ENCODE measurements around the gene WSCD1.

The WSCD1 gene

DNA sequence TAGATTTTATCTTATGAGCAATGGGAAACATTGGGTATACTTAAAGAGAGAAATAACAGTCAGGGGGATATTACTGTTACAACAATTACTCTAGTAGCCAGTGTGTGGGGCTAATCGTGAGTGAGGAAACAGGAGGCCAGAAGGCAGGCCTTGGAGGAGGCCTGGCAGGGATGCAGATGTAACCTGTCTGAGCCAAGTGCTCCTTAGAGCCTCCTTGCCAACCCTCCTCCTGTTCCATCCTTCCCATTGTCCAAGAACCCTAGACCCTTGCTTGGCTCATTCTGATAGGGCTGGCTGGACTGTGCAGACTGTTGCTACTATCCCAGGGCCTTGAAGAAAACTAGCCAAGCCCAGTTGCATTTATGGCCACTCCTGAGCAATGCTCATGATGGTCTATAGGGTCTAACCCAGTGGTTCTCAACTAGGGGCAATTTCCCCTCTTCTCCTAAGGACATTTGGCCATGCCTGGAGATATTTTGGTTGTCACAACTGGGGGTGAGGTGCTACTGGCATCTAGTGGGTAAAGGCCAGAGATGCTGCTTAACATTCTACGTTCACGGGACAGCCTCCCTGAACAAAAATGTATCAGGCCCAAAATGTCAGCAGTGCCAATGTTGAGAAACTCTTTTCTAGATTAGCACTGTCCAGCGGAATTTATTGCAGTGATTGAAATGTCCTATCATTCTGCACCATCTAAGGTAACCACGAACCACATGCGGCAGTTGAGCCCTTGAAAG lies 24.4 kb upstream of the WSCD1 start:
- DNase-seq (ENCODE audit: low read depth), result no peak
- TF ChIP-seq, protein P1, sequence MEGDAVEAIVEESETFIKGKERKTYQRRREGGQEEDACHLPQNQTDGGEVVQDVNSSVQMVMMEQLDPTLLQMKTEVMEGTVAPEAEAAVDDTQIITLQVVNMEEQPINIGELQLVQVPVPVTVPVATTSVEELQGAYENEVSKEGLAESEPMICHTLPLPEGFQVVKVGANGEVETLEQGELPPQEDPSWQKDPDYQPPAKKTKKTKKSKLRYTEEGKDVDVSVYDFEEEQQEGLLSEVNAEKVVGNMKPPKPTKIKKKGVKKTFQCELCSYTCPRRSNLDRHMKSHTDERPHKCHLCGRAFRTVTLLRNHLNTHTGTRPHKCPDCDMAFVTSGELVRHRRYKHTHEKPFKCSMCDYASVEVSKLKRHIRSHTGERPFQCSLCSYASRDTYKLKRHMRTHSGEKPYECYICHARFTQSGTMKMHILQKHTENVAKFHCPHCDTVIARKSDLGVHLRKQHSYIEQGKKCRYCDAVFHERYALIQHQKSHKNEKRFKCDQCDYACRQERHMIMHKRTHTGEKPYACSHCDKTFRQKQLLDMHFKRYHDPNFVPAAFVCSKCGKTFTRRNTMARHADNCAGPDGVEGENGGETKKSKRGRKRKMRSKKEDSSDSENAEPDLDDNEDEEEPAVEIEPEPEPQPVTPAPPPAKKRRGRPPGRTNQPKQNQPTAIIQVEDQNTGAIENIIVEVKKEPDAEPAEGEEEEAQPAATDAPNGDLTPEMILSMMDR (IDR thresholded peaks at IDR 0.05; ENCODE audit: control insufficient read depth, insufficient read depth, low read depth, low read length, missing control alignments), result no peak

DNA sequence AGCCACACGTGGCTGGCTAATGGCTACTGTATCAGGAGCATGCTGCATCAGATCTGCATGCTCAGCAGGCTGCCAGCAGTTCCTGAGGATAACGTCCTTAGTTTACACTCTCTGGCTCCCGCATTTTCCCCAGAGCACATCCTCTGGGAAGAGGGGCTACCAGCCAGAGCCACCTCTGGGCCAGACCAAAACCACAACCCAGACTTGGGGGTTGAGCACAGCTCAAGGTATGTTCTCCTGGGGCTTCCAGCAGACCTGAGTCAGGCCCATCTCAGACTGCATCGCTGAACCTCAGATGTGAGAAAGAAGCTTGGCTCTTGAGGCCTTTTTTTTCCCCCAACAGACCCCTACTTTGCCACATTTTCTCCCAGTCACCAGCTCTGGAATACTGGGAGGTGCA lies 23.7 kb upstream of the WSCD1 start:
- TF ChIP-seq, protein P1 (IDR thresholded peaks at IDR 0.05; ENCODE audit: control insufficient read depth, insufficient read depth, low read depth, low read length, missing control alignments), result no peak
- no peak for DNase-seq (ENCODE audit: low read depth)
- H3K4me3 ChIP-seq (ENCODE audit: control insufficient read depth, low read depth, low read length), result no peak overlapping the region

More for the DNA sequence above, 24.4 kb upstream of the WSCD1 start:
- H3K4me3 ChIP-seq (ENCODE audit: control insufficient read depth, low read depth, low read length), result no peak overlapping the region

DNA sequence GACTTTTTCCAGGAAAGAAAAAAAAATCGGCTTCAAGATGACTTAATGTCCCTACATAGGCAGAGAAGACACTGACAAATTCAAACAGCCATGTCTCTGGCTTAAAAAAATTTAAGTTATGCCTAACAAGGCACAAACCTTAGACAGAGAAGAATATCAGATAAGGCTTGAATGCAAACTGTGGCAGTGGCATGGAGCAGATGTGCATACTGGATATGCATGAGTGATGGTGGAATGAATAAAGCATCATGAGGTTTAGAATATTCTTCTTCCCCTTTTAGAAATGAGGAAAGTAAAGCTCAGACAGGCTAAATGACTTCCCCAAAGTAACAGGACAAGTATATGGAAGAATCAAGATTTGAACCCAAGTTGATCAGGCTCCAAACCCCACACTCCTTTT lies 23.2 kb upstream of the WSCD1 start:
- no peak overlapping the region for H3K4me3 ChIP-seq (ENCODE audit: control insufficient read depth, low read depth, low read length)
- DNase-seq (ENCODE audit: low read depth), result no peak
- TF ChIP-seq, protein P1 (IDR thresholded peaks at IDR 0.05; ENCODE audit: control insufficient read depth, insufficient read depth, low read depth, low read length, missing control alignments), result no peak

DNA sequence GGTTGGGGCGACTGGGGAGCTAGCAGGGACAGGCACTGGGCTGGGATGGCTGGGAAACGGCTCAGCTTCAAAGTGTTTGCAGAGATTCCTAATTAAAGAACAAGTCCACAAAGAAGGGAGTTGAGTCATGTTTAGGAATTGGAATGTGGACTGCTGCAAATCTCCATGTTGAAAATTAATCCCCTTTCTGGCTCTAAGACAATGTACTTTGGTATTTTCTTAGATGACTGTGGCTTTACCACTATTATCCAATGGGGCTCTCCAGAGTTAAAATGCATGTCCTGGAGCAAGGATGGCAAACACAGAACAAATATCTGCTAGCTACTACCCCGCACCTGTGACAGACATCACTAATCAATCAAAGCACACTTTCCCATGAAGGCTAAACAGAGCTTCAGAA lies 22.2 kb upstream of the WSCD1 start:
- TF ChIP-seq, protein P1 (IDR thresholded peaks at IDR 0.05; ENCODE audit: control insufficient read depth, insufficient read depth, low read depth, low read length, missing control alignments), result no peak
- no peak for DNase-seq (ENCODE audit: low read depth)
- no peak overlapping the region for H3K4me3 ChIP-seq (ENCODE audit: control insufficient read depth, low read depth, low read length)

DNA sequence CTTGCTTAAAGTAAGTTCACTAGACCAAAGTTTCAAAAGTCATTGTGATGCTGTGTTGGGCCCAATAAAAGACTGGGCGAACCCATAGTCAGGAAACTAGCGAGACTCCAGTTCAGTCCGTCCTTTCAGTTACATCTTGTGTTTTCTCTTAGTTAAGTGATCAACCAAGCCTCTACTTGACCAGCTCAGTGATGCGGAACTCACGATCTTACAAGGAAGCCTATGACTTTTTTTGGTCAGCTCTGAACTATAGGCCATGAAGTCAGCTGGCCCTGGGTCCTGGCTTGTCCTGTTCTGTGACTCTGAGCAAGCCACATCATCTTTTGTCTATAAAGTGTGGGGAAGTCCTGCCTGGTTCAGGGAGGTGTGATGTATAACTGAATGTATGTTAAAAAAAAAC lies 21.7 kb upstream of the WSCD1 start:
- H3K4me3 ChIP-seq (ENCODE audit: control insufficient read depth, low read depth, low read length), result no peak overlapping the region
- TF ChIP-seq, protein P1 (IDR thresholded peaks at IDR 0.05; ENCODE audit: control insufficient read depth, insufficient read depth, low read depth, low read length, missing control alignments), result no peak
- no peak for DNase-seq (ENCODE audit: low read depth)

DNA sequence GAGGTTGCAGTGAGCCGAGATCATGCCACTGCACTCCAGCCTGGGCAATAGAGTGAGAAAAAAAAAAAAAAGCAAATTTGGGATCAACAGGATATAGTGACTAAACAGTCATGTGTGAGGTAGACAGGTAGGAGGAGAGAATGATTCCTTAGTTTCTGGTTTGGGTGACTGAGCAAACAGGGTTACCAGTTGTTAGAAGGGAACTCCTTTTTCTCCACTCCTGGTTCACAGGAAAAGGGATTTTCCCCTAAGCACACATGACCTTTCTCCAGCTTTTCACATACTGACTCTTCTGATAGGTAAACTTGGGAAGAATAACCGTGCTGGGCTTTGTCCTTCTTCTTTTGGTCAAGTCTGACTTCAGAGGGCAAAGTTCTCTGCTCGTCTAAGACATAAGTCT lies 17.3 kb upstream of the WSCD1 start:
- TF ChIP-seq, protein P1 (IDR thresholded peaks at IDR 0.05; ENCODE audit: control insufficient read depth, insufficient read depth, low read depth, low read length, missing control alignments), result no peak
- DNase-seq (ENCODE audit: low read depth), result no peak
- no peak overlapping the region for H3K4me3 ChIP-seq (ENCODE audit: control insufficient read depth, low read depth, low read length)
